ENCODE data around the gene KRTAP17-1. TPM values are rescaled to one million over a fixed set of nuclear protein-coding genes. Genes with fewer than 3 reads are reported as not detected.

KRTAP17-1 gene
- total RNA-seq, 2 experiments from 2014 or later, result not detected

DNA sequence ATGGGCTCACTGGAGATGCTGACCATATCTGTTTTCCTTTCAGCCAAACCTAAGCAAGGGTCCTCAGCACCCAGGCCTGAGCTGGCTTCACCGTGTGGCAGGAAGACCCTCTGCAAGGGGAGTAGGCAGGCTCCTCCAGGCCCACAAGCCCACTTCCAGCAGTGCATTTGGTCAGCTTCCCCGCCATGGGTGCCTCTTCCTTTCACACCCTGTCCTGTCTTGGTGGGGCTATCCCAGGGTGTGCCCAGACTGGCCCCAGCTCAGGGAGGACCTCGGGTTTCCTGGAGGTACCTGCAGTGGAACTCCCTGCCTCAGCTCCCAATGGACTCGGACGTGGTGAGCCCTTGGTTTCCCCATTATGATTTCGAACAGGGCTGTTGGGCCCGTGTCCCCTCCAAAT lies 12.7 kb upstream of the KRTAP17-1 start:
- H3K27me3 Mint-ChIP-seq, result no peaks in the 10 kb centered on the region
- no peak overlapping the region for H3K4me3 Mint-ChIP-seq
- ATAC-seq, result no peak
- DNase-seq, result no peak
- TF ChIP-seq, protein P1, sequence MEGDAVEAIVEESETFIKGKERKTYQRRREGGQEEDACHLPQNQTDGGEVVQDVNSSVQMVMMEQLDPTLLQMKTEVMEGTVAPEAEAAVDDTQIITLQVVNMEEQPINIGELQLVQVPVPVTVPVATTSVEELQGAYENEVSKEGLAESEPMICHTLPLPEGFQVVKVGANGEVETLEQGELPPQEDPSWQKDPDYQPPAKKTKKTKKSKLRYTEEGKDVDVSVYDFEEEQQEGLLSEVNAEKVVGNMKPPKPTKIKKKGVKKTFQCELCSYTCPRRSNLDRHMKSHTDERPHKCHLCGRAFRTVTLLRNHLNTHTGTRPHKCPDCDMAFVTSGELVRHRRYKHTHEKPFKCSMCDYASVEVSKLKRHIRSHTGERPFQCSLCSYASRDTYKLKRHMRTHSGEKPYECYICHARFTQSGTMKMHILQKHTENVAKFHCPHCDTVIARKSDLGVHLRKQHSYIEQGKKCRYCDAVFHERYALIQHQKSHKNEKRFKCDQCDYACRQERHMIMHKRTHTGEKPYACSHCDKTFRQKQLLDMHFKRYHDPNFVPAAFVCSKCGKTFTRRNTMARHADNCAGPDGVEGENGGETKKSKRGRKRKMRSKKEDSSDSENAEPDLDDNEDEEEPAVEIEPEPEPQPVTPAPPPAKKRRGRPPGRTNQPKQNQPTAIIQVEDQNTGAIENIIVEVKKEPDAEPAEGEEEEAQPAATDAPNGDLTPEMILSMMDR (IDR thresholded peaks at IDR 0.05), result no peak
- no peaks in the 10 kb centered on the region for H3K9me3 Mint-ChIP-seq
- H3K4me1 Mint-ChIP-seq (ENCODE audit: low read depth), result peaks cover 19% of the 10 kb centered on the region
- no peaks in the 10 kb centered on the region for H3K36me3 Mint-ChIP-seq (ENCODE audit: low read depth)
- POLR2A ChIA-PET, result interaction anchor here (1.0 kb wide), 1 partner anchor 140 kb away, joined by 3 read pairs; no protein-coding TSS in a partner anchor
- intact Hi-C loops (cut with micrococcal nuclease), result no loop called here
- CTCF ChIA-PET, result interaction anchor here (0.9 kb wide), 1 partner anchor 14 kb away, joined by 3 read pairs; no protein-coding TSS in a partner anchor
- H3K27ac Mint-ChIP-seq, result no peak overlapping the region

DNA sequence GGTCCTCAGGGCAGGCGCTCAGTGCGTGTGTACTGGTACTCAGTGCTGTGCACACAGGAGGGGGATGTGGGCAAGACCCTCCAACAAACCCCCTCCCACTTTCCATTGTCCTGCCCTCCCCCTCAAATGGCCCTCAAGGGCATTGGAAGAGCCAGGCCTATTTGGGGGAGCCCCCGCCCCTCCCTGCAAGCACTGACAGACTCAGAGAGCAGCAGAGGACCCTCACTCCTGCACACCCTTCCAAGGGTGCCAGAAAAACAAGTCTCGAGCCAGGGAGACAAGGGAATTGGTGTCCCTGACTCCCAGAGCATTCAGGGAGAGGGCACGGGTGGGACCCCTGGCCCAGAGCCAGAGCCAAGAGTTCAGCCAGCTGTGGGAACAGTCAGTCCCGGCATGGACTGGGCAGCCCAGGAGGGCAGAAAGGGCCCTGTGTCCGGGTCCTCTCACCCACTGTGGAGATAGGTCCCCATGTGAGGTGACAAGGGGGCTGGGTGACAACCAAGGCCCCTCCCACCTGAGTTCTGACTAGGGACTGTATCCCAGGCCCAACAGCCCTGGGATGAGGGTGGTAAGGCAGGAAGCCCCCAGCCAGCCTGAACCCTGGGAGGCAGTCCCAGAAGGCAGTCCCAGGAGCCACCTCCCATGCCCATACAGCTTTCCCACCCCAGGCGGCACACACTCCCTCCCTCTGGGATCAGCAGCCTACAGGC lies 12.1 kb upstream of the KRTAP17-1 start:
- ATAC-seq (no peak), DNase-seq (no peak)
- Mint-ChIP-seq H3K27me3 (no peaks in the 10 kb centered on the region), H3K9me3 (no peaks in the 10 kb centered on the region), H3K4me3 (no peak overlapping the region), H3K4me1 (ENCODE audit: low read depth) (peaks cover 19% of the 10 kb centered on the region), H3K27ac (no peak overlapping the region), H3K36me3 (ENCODE audit: low read depth) (no peaks in the 10 kb centered on the region)
- CTCF ChIA-PET, result interaction anchor here (0.9 kb wide), 1 partner anchor 13 kb away, joined by 3 read pairs; no protein-coding TSS in a partner anchor
- intact Hi-C loops (cut with micrococcal nuclease), result no loop called here
- TF ChIP-seq, protein P1 (IDR thresholded peaks at IDR 0.05), result no peak
- POLR2A ChIA-PET, result interaction anchor here (1.0 kb wide), 1 partner anchor 140 kb away, joined by 3 read pairs; no protein-coding TSS in a partner anchor

DNA sequence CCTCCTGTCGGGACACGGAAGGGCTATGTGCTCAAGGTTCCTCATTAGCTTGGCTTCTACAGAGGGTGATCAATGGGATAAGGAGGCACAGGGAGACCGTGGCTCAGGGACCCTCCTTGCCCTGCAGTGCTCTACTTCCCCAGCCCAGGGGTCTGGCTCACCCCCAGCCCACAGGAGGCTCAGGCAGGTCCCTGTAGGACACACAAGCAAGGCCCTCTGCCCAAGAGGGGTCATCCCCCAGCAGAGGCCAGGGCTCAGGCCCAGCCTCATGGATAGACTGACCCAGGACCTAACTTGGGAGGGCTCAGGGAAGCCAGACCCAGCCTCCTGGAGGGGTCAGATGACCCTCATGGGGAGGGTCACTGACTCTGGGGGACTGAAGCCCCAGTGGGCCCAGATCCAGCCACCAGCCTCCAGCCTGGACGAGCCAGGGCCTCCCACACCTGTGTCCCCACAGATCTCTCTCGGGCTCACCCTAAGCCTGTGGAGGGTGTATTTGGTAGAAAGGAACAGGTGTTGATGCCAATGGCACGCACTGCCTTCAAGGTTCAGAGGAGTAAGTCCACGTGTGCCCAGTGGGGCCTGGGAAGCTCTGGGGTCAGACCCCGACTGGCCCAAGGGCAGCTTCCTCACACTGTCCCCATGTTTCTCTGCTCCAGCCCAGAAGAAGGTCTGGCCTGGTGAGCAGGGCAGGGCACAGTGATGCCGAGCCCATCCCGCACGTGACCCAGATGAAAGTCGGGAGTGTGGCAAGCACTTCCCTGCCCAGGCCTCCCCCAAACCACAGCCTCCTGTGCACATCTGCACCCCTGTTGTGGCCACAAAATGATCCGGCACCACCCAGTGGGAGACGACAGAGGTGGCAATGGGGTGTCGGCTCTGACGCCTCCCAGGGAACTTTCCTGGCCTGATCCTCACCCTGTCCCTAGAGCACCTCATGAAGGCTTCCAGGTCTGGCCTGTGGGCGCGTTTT lies 10.9 kb upstream of the KRTAP17-1 start:
- H3K27ac Mint-ChIP-seq, result no peak overlapping the region
- intact Hi-C loops (cut with micrococcal nuclease), result no loop called here
- ChIA-PET CTCF (no interaction called here), POLR2A (no interaction called here)
- H3K27me3 Mint-ChIP-seq, result no peaks in the 10 kb centered on the region
- H3K9me3 Mint-ChIP-seq, result no peaks in the 10 kb centered on the region
- no peaks in the 10 kb centered on the region for H3K36me3 Mint-ChIP-seq (ENCODE audit: low read depth)
- H3K4me3 Mint-ChIP-seq, result no peak overlapping the region
- peaks cover 21% of the 10 kb centered on the region for H3K4me1 Mint-ChIP-seq (ENCODE audit: low read depth)
- TF ChIP-seq, protein P1 (IDR thresholded peaks at IDR 0.05), result no peak
- ATAC-seq (no peak), DNase-seq (no peak)

DNA sequence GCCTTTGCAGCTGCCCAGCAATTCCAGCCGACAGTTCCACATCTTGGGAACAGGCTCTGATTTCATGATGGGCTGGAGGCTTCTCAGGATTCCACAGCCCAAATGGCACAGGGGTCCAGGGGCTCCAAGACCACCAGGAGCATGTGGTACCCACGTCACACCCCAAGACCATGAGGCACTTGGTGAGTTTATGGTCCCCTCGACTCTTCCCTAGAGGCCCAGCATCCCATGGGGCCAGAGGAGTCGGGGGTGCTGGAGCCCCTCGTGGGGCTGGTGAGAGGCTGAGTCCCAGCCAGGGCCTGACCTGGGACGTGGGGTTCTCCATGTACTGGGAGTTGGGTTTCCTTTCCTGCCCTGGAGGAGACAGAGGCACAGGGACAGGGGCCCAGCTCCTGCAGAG lies 10.1 kb upstream of the KRTAP17-1 start:
- no peaks in the 10 kb centered on the region for H3K27me3 Mint-ChIP-seq
- no peak for ATAC-seq
- ChIA-PET POLR2A (no interaction called here), CTCF (no interaction called here)
- no peak for DNase-seq
- intact Hi-C loops (cut with micrococcal nuclease), result no loop called here
- H3K4me3 Mint-ChIP-seq, result no peak overlapping the region
- H3K36me3 Mint-ChIP-seq (ENCODE audit: low read depth), result no peaks in the 10 kb centered on the region
- H3K27ac Mint-ChIP-seq, result no peak overlapping the region
- peaks cover 21% of the 10 kb centered on the region for H3K4me1 Mint-ChIP-seq (ENCODE audit: low read depth)
- H3K9me3 Mint-ChIP-seq, result peaks cover 1% of the 10 kb centered on the region
- TF ChIP-seq, protein P1 (IDR thresholded peaks at IDR 0.05), result no peak

Measured in activated CD8-positive, alpha-beta T cell treated with anti-CD3 and anti-CD28 coated beads for 36 hours (primary cell).